Sigmoid colon (tissue), 4 donors: ENCODE results near the gene EEFSEC.

Experiments used
- CTCF ChIP-seq, 4 experiments: fragments of 450-650 bp in 3 of 4; fragments of 200-600 bp in 1 of 4; IDR thresholded peaks; one replicate each; pipeline ENCODE4 v1.5.1; 2016 to 2019; ENCODE audit warnings: antibody characterized with exemption in 4 of 4, mild to moderate bottlenecking in 3 of 4, moderate library complexity in 2 of 4
- EP300 ChIP-seq, 4 donors: sonication (generic); formaldehyde crosslinking; IDR thresholded peaks; one replicate each; pipeline ENCODE4 v1.6.1; 2017; ENCODE audit warnings: antibody characterized with exemption in 4 of 4
- POLR2A ChIP-seq, 2 donors: fragments of 450-650 bp; IDR thresholded peaks; one replicate each; pipeline ENCODE4 v1.6.1; 2016; ENCODE audit warnings: antibody characterized with exemption in 2 of 2, mild to moderate bottlenecking in 2 of 2, moderate library complexity in 2 of 2
- POLR2AphosphoS5 ChIP-seq, 4 donors: sonication (generic); formaldehyde crosslinking; IDR thresholded peaks; one replicate each; pipeline ENCODE4 v1.6.1; 2017; ENCODE audit warnings: antibody characterized with exemption in 4 of 4

- TF ChIP-seq CTCF (IDR thresholded peaks at IDR 0.05) (no peak), EP300 (IDR thresholded peaks at IDR 0.05) (no peak), POLR2A (IDR thresholded peaks at IDR 0.05) (no peak), POLR2AphosphoS5 (IDR thresholded peaks at IDR 0.05) (no peak)
Measured at GRCh38 chr3:128317698-128318231, 164.5 kb downstream of the EEFSEC start.
